Measurements from ENCODE around the gene CCDC68. TPM values are rescaled to one million over a fixed set of nuclear protein-coding genes. Genes with fewer than 3 reads are reported as not detected.

Gene CCDC68
- total RNA-seq, 4 donors from 2014 or later: 3.6 to 8.3 (median 5.5) TPM

- TF ChIP-seq POLR2AphosphoS5 (IDR thresholded peaks at IDR 0.05) (no peak), POLR2A (IDR thresholded peaks at IDR 0.05) (no peak), EP300 (IDR thresholded peaks at IDR 0.05) (no peak)
- TF ChIP-seq, protein P1, sequence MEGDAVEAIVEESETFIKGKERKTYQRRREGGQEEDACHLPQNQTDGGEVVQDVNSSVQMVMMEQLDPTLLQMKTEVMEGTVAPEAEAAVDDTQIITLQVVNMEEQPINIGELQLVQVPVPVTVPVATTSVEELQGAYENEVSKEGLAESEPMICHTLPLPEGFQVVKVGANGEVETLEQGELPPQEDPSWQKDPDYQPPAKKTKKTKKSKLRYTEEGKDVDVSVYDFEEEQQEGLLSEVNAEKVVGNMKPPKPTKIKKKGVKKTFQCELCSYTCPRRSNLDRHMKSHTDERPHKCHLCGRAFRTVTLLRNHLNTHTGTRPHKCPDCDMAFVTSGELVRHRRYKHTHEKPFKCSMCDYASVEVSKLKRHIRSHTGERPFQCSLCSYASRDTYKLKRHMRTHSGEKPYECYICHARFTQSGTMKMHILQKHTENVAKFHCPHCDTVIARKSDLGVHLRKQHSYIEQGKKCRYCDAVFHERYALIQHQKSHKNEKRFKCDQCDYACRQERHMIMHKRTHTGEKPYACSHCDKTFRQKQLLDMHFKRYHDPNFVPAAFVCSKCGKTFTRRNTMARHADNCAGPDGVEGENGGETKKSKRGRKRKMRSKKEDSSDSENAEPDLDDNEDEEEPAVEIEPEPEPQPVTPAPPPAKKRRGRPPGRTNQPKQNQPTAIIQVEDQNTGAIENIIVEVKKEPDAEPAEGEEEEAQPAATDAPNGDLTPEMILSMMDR (IDR thresholded peaks at IDR 0.05): no peak
- no peaks in the 10 kb centered on the region for H3K27me3 ChIP-seq
- ATAC-seq: no peak
- peaks cover 0 to 1% (median 0%) of the 10 kb centered on the region in 3 donors for H3K4me1 ChIP-seq
- WGBS, 2 donors (ENCODE audit: low coverage in 1 of 2): 76 to 100% methylated on average over 1 to 2 of the region's 2 CpGs
- no peak overlapping the region for H3K27ac ChIP-seq
- no peaks in the 10 kb centered on the region for H3K36me3 ChIP-seq
- H3K9me3 ChIP-seq: no peaks in the 10 kb centered on the region
- no peak overlapping the region for H3K4me3 ChIP-seq
These were observed 81.1 kb downstream of the CCDC68 start for GRCh38 chr18:54878159-54878622.

- H3K36me3 ChIP-seq: no peaks in the 10 kb centered on the region
- no peaks in the 10 kb centered on the region for H3K27me3 ChIP-seq
- 89% methylated on average over 1 of the region's 1 CpG; no CpG with 5 or more reads in 1 of the 2 donors for WGBS, 2 donors (ENCODE audit: low coverage in 1 of 2)
- no peak for ATAC-seq
- peaks cover 0 to 4% (median 0%) of the 10 kb centered on the region in 3 donors for H3K4me1 ChIP-seq
- TF ChIP-seq POLR2AphosphoS5 (IDR thresholded peaks at IDR 0.05) (no peak), EP300 (IDR thresholded peaks at IDR 0.05) (no peak), POLR2A (IDR thresholded peaks at IDR 0.05) (no peak)
- TF ChIP-seq, protein P1 (IDR thresholded peaks at IDR 0.05): no peak
- no peak overlapping the region for H3K4me3 ChIP-seq
- no peaks in the 10 kb centered on the region for H3K9me3 ChIP-seq
- no peak overlapping the region for H3K27ac ChIP-seq
These were observed 82.2 kb downstream of the CCDC68 start for GRCh38 chr18:54877076-54877475.

DNA sequence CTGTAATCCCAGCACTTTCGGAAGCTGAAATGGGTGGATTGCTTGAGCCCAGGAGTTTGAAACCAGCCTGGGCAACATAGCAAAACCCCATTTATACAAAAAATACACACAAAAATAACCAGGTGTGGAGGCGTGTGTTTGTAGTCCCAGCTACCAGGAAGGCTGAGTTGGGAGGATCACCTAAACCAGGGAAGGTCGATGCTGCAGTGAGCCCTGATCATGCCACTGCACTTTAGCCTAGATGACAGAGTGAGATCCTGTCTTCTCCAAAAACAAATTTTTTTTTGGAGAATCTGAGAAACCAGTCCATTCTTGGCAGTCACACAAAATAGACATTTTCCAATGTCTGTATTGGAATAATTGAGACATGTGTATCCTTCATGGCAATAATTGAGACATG lies 84.2 kb downstream of the CCDC68 start:
- Histone ChIP-seq H3K4me1 (peaks cover 0 to 4% (median 0%) of the 10 kb centered on the region in 3 donors), H3K27ac (no peak overlapping the region), H3K9me3 (no peaks in the 10 kb centered on the region), H3K27me3 (no peaks in the 10 kb centered on the region), H3K36me3 (no peaks in the 10 kb centered on the region), H3K4me3 (no peak overlapping the region)
- WGBS, 2 donors (ENCODE audit: low coverage in 1 of 2): 71 to 74% methylated on average over 2 to 3 of the region's 3 CpGs
- ATAC-seq: no peak
- no peak for TF ChIP-seq EP300 (IDR thresholded peaks at IDR 0.05)
- no peak for TF ChIP-seq POLR2AphosphoS5 (IDR thresholded peaks at IDR 0.05)
- TF ChIP-seq, protein P1 (IDR thresholded peaks at IDR 0.05): no peak
- TF ChIP-seq POLR2A (IDR thresholded peaks at IDR 0.05): no peak

DNA sequence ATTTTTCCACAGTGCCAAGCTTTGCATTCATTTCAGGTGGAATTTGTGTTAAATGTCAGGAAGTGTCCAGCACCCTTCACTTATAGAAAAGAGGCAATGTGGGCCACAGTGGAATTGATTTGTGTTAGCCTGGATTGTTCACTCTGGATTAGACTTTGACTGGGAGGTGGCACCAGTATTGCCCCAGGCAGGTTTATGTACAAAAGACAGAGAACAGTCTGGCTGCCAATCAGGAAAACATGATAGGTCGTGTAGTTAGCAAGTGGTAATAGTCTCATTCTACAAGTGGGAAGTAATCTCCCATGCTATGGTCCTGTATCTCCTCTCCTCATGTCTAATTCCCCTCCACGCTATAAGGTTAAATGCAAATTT lies 85.4 kb downstream of the CCDC68 start:
- Histone ChIP-seq H3K27me3 (no peaks in the 10 kb centered on the region), H3K9me3 (no peaks in the 10 kb centered on the region), H3K4me3 (no peak overlapping the region), H3K36me3 (no peaks in the 10 kb centered on the region), H3K4me1 (peaks cover 0 to 4% (median 0%) of the 10 kb centered on the region in 3 donors), H3K27ac (no peak overlapping the region)
- WGBS, 2 donors (ENCODE audit: low coverage in 1 of 2): 66 to 82% methylated on average over 2 of the region's 2 CpGs
- TF ChIP-seq POLR2AphosphoS5 (IDR thresholded peaks at IDR 0.05): no peak
- ATAC-seq: no peak

- Histone ChIP-seq H3K36me3 (no peaks in the 10 kb centered on the region), H3K4me1 (peaks cover 0 to 4% (median 0%) of the 10 kb centered on the region in 3 donors), H3K4me3 (no peak overlapping the region), H3K27ac (no peak overlapping the region), H3K27me3 (no peaks in the 10 kb centered on the region), H3K9me3 (no peaks in the 10 kb centered on the region)
- 40 to 65% methylated on average over 1 of the region's 1 CpG for WGBS, 2 donors (ENCODE audit: low coverage in 1 of 2)
- TF ChIP-seq POLR2A (IDR thresholded peaks at IDR 0.05) (no peak), EP300 (IDR thresholded peaks at IDR 0.05) (no peak), POLR2AphosphoS5 (IDR thresholded peaks at IDR 0.05) (no peak)
- TF ChIP-seq, protein P1 (IDR thresholded peaks at IDR 0.05): no peak
- no peak for ATAC-seq
These were observed 86.6 kb downstream of the CCDC68 start for GRCh38 chr18:54872681-54873080.

All from gastroesophageal sphincter (tissue), 4 donors.